BJ (cell line): ENCODE measurements around the gene DECR2. TPM values are rescaled to one million over a fixed set of nuclear protein-coding genes. Genes with fewer than 3 reads are reported as not detected.

Experiments used
- CTCF ChIA-PET: fragments of 350-600 bp; formaldehyde crosslinking; extraction: SDS; loops from one replicate; lab custom pipeline; 2021; ENCODE audit warnings: antibody characterized with exemption, inconsistent platforms; lab: Yijun Ruan, JAX
- POLR2A ChIA-PET: fragments of 300-600 bp; sonication (Branson Sonifier 250); formaldehyde crosslinking; extraction: SDS; loops from one replicate; lab custom pipeline; 2021; ENCODE audit warnings: antibody characterized with exemption; lab: Charles Lee
- DNase-seq: peaks from one replicate; pipeline ENCODE4 v3.0.0-alpha.2; 2011; ENCODE audit warnings: low read depth
- H3K27me3 ChIP-seq: 2 replicates; pipeline ENCODE4 v1.6.0; 2011; ENCODE audit warnings: low read length; ENCODE audit not compliant: control insufficient read depth, insufficient read depth
- H3K36me3 ChIP-seq: 2 replicates; pipeline ENCODE4 v1.5.1; 2011; ENCODE audit warnings: low read length; ENCODE audit not compliant: control insufficient read depth, insufficient read depth
- H3K4me3 ChIP-seq: 2 replicates; pipeline ENCODE4 v1.5.1; 2011; ENCODE audit warnings: low read depth, mild to moderate bottlenecking, control low read depth, low read length
- CTCF ChIP-seq: IDR thresholded peaks from 2 replicates; pipeline ENCODE4 v1.5.1; 2011; ENCODE audit warnings: low read depth, mild to moderate bottlenecking, control low read depth, inconsistent platforms, low read length, moderate library complexity; ENCODE audit not compliant: insufficient read depth
- polyA minus RNA-seq: library from RNA; depleted of rRNA, polyadenylated mRNA; stranded (reverse); fragments of >200 nt; gene quantifications from 2 replicates; pipeline ENCODE4 v1.2.3, GENCODE V29; 2011; rRNA and poly(A)+ RNA removed
- polyA plus RNA-seq: library from polyadenylated mRNA; depleted of rRNA; stranded (reverse); fragments of >200 nt; gene quantifications from 2 replicates; pipeline ENCODE4 v1.2.3, GENCODE V29; 2011; rRNA removed

DECR2 gene
- 14.7 and 23.6 TPM in 2 replicates for polyA plus RNA-seq
- 8.3 and 11.2 TPM in 2 replicates for polyA minus RNA-seq

DNA sequence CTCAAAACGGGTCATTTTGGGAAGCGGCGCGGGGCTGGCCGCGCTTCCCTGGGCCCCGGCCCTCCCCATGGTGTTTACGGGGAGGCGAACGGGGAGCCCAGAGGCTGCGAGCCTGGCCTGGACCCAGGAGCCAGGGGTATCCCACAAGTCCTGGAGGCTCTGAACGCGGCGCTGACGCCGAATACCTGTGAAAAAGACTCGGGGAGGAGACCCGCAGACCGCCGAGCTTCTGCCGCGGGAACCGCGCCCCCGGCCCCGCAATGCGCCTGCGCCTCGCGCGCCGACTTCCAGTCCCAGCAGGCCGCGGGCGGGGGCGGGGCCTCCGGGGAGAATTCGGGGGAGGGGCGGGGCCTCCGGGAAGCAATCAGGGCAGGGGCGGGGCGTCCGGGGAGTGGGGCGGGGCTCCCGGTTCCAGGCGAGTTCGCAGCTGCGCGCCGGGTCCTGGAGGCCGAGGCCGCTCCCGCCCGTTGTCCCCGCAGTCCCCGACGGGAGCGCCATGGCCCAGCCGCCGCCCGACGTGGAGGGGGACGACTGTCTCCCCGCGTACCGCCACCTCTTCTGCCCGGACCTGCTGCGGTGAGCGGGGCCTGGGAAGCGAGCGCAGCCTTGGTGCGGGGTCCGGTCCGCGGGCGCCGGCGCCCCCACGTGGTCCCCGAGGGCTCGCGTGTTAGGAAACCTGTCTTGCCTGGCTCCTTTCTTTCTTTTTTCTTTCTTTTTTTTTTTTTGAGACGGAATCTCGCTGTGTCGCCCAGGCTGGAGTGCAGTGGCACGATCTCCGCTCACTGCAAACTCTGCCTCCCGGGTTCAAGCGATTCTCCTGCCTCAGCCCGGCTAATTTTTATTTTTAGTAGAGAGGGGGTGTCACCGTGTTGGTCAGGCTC, at the start of gene DECR2:
Gene DECR2, plus strand, starts transcription at position 418 of the 881 bp plus-strand sequence. Its CDS starts 79 bp downstream, at position 497.
- Histone ChIP-seq H3K4me3 (peak within 1 kb of the TSS; percentile 82), H3K27me3 (no peaks in the 10 kb centered on the region), H3K36me3 (peaks cover 10% of the 10 kb centered on the region)
- ChIA-PET POLR2A (interaction anchor here (0.7 kb wide), 1 partner anchor 124 kb away, joined by 3 read pairs; no protein-coding TSS in a partner anchor), CTCF (interaction anchor here (0.6 to 1.0 kb wide), 6 partner anchors 23 to 295 kb away, joined by 3 to 4 read pairs (median 3); no protein-coding TSS in a partner anchor)
- TF ChIP-seq CTCF = peak; percentile 42
- DNase-seq = peak; percentile 28

DNA sequence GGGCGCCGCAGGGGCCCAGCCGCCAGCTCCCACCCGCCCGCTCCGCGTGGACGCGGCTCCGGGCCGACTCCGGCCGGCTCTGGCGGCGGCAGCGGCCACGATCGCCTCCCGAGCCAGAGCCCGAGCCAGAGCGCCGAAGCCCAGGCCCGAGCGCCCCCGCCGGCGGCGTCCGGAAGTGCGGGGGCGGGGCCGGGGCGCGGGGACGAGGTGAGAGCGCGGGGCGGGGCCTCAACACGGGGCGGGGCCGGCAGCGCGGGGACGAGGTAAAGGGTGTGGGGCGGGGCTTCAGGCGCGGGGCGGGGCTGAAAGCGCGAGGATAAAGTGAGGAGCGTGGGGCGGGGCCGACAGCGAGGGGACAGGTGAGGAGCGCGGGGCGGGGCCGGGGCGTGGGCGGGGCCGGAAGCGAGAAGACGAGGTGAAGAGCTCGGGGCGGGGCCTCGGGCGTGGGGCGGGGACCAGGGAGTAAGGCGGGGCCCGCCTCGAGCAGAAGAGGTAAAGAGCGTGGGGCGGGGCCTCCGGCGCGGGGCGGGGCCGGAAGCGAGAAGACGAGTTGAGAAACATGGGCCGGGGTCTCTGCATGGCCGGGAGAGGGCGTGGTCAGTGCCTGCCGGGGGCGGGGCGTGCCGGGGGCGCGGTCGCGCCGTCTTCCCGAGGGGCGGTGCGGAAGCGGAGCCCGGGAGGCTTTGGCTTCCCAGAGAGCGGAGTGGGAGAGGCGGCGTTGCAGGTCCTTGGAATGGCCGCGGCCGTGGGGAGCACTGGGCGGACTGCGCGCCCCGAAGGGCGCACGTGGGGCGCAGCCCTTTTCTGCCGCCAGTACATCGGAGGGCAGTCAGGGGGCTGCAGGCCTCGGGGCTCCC, 48.9 kb upstream of the DECR2 start, which contains the start of gene AXIN1:
Gene AXIN1, minus strand, starts transcription at position 177 of the 857 bp plus-strand sequence. CDS start 5,698 bp downstream, outside the sequence.
- peak within 1 kb of the TSS; percentile 68 for H3K4me3 ChIP-seq
- H3K36me3 ChIP-seq = peaks cover 1% of the 10 kb centered on the region
- ChIA-PET CTCF (interaction anchor here (1.1 to 2.1 kb wide), 7 partner anchors 9 to 287 kb away, joined by 3 to 10 read pairs (median 6); partner anchors contain the start of gene LUC7L), POLR2A (interaction anchor here (0.6 to 0.7 kb wide), 4 partner anchors 73 to 250 kb away, joined by 3 to 18 read pairs (median 10); no protein-coding TSS in a partner anchor)
- peak; percentile 50 for DNase-seq
- no peak for TF ChIP-seq CTCF
- no peaks in the 10 kb centered on the region for H3K27me3 ChIP-seq

DNA sequence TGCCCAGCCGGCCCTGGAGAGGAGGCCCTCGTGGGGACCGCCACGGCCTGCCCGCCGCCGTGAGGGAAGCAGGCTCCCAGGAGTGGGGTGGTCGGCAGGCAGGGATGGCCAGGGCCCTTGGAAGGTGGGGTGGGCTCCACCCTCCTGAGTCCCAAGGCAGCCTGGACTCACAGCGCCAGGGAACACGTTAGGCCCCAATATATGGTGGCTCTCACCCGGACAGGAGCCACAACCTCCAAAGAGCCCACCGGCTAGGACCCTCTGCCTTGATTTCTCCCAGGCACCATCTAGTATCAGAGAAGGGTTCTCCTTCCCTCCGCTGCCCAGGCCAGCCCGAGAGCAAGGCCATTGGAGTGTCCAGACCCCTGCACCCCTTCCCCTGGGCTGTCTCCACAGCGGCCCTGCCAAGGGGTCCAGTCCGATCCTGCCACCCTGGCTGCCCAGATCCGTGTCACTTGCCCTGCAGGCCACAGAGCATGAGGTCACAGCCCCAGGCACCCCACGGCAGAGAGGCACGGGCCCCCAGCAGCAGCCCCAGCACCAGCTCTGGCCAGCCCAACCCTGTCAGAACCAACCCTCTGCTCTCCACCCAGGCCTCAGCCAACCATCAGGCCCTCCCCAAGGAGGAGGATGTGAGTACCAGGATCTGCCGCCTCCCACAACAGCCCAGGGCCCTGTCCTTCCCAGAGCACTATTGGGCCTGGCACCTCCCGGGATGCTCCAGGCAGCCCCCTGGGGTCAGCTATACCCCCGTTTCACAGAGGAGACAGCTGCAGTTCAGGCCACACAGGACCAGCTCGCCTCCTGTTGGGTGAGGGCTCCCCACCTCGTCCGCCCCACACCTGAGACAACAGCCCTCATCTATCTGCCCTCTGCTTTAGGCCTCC, 48.0 kb upstream of the DECR2 start:
- ChIA-PET CTCF (interaction anchor here (0.6 to 2.1 kb wide), 6 partner anchors 9 to 288 kb away, joined by 3 to 5 read pairs (median 4); no protein-coding TSS in a partner anchor), POLR2A (interaction anchor here (0.6 to 0.7 kb wide), 3 partner anchors 72 to 251 kb away, joined by 3 to 18 read pairs (median 14); no protein-coding TSS in a partner anchor)
- no peak for TF ChIP-seq CTCF
- H3K27me3 ChIP-seq = no peaks in the 10 kb centered on the region
- H3K36me3 ChIP-seq = peaks cover 1% of the 10 kb centered on the region; the same call in 1 of the 2 replicates
- no peak for DNase-seq
- peak overlapping the region; percentile 68 for H3K4me3 ChIP-seq

DNA sequence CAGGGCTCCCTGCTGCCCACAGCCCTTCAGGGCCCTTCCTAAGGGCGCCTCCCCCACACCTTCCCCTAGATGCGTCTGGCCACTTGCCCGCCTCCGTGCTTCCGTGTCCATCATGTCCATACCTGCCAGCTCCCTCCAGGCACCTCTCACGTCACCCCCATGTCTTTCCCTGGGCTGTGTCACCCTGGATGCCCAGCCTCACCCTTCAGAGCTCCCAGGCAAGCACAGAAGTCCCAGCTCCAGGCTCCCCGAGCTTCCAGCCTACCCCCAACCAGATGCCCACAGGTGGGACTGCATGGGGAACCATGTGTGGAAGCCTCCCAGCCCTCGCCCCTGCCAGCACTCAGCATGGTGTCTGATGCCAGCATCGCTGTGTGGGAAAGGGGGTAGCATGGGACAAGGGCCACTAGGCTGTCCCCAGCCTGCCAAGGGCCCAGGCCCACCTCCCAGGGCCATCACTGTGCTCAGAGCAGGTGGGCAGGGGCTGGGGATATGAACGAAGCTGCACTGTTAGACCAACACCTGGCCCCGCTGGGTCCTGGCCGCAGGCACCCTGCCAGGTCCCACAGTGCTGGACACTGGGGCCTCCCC, 47.3 kb upstream of the DECR2 start:
- no peak for DNase-seq
- no peak for TF ChIP-seq CTCF
- ChIA-PET CTCF (interaction anchor here (1.0 to 1.2 kb wide), 2 partner anchors 8 to 247 kb away, joined by 3 to 5 read pairs; no protein-coding TSS in a partner anchor), POLR2A (no interaction called here)
- H3K4me3 ChIP-seq = no peak overlapping the region
- peaks cover 1% of the 10 kb centered on the region; the same call in 1 of the 2 replicates for H3K36me3 ChIP-seq
- no peaks in the 10 kb centered on the region for H3K27me3 ChIP-seq
